LNCaP clone FGC (cell line): ENCODE data around the gene PGM3.

Source experiments
- DNase-seq: peaks from one replicate; pipeline ENCODE4 v3.0.0-alpha.2; 2011; ENCODE audit warnings: low read depth
- H3K4me3 ChIP-seq: 2 replicates; pipeline ENCODE4 v1.5.1; 2011; ENCODE audit warnings: mild to moderate bottlenecking, low read depth, low read length, control low read depth
- TF ChIP-seq, protein P1 (sequence below): IDR thresholded peaks from 2 replicates; pipeline ENCODE4 v1.5.1; 2012; ENCODE audit warnings: mild to moderate bottlenecking; ENCODE audit not compliant: control insufficient read depth, insufficient read depth; ENCODE audit errors: extremely low read depth

Gene PGM3

GRCh38 chr6:83138118-83138722, 54.8 kb downstream of the PGM3 start:
- no peak for DNase-seq
- TF ChIP-seq, protein P1, sequence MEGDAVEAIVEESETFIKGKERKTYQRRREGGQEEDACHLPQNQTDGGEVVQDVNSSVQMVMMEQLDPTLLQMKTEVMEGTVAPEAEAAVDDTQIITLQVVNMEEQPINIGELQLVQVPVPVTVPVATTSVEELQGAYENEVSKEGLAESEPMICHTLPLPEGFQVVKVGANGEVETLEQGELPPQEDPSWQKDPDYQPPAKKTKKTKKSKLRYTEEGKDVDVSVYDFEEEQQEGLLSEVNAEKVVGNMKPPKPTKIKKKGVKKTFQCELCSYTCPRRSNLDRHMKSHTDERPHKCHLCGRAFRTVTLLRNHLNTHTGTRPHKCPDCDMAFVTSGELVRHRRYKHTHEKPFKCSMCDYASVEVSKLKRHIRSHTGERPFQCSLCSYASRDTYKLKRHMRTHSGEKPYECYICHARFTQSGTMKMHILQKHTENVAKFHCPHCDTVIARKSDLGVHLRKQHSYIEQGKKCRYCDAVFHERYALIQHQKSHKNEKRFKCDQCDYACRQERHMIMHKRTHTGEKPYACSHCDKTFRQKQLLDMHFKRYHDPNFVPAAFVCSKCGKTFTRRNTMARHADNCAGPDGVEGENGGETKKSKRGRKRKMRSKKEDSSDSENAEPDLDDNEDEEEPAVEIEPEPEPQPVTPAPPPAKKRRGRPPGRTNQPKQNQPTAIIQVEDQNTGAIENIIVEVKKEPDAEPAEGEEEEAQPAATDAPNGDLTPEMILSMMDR, result no peak
- no peak overlapping the region for H3K4me3 ChIP-seq

DNA sequence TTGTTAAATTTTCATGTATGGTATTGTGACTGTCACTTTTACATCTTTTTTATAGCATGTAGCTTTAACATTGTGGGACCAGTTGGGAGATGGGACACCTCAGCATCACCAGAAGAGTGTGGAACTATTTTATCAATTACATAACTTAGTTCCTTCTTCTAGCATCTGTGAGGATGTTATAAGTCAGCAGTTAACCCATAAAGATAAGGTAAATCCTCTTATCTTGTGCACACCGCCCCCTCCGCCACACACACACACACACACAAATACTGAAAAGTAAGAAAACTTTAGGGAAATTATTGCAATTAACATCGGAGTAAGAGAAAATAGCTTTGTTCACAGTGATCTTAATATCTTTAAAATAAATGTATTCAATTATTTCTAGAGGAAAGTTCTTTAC, 60.9 kb downstream of the PGM3 start:
- DNase-seq, result no peak
- no peak overlapping the region for H3K4me3 ChIP-seq
- TF ChIP-seq, protein P1, result no peak

- TF ChIP-seq, protein P1, result no peak
- H3K4me3 ChIP-seq, result no peak overlapping the region
- DNase-seq, result no peak
Measured at GRCh38 chr6:83127976-83128375, 65.1 kb downstream of the PGM3 start.

- H3K4me3 ChIP-seq, result no peak overlapping the region
- no peak for DNase-seq
- TF ChIP-seq, protein P1, result no peak
Measured at GRCh38 chr6:83127258-83127657, 65.8 kb downstream of the PGM3 start.

DNA sequence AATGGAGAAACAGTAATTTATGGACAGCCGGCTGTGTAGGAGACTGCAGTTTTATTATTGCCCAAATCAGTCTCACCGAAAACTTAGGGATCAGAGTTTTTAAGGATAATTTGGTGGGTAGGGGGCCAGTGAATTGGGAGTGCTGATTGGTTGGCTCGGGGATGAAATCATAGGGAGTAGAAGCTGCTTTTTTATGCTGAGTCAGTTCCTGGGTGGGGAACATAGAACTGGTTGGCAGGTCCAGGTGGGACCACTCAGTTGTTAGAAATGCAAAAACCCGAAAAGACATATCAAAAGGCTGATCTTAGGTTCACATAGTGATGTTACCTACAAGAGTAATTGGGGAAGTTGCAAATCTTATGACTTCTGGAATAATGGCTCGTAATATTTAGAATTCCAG, 66.3 kb downstream of the PGM3 start:
- DNase-seq, result no peak
- no peak overlapping the region for H3K4me3 ChIP-seq
- TF ChIP-seq, protein P1, result no peak

DNA sequence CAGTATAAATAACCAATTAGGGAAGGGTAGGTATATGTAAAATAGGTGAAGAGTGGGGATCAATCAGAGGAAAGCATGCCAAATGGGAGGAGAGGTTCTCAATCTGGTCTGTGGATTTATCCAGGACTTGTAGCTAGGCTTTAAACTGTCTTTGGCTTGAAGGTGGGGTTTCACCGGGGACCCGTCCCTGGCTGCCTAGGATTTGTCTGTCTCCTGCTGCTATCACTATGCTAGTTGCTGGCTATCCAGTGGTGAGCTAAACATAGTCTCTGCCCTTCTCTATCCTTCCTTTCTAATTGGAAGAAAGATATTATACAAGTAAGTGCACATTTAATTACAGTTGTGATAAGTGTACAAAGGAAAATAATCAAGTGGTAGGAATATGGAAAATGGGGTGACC, 66.8 kb downstream of the PGM3 start:
- DNase-seq, result no peak
- no peak overlapping the region for H3K4me3 ChIP-seq
- TF ChIP-seq, protein P1, result no peak

GRCh38 chr6:83125425-83125824, 67.6 kb downstream of the PGM3 start:
- DNase-seq, result no peak
- H3K4me3 ChIP-seq, result no peak overlapping the region
- TF ChIP-seq, protein P1, result no peak
